Measurements from ENCODE around the gene OXGR1. TPM values are rescaled to one million over a fixed set of nuclear protein-coding genes. Genes with fewer than 3 reads are reported as not detected.

Gene OXGR1
- total RNA-seq, 1 donor: not detected

- TF ChIP-seq, protein P1, sequence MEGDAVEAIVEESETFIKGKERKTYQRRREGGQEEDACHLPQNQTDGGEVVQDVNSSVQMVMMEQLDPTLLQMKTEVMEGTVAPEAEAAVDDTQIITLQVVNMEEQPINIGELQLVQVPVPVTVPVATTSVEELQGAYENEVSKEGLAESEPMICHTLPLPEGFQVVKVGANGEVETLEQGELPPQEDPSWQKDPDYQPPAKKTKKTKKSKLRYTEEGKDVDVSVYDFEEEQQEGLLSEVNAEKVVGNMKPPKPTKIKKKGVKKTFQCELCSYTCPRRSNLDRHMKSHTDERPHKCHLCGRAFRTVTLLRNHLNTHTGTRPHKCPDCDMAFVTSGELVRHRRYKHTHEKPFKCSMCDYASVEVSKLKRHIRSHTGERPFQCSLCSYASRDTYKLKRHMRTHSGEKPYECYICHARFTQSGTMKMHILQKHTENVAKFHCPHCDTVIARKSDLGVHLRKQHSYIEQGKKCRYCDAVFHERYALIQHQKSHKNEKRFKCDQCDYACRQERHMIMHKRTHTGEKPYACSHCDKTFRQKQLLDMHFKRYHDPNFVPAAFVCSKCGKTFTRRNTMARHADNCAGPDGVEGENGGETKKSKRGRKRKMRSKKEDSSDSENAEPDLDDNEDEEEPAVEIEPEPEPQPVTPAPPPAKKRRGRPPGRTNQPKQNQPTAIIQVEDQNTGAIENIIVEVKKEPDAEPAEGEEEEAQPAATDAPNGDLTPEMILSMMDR (IDR thresholded peaks at IDR 0.05; ENCODE audit: insufficient read depth, low read length): no peak
- H3K4me3 ChIP-seq (ENCODE audit: low read depth, low read length): no peak overlapping the region
- no peak for DNase-seq (ENCODE audit: low read depth)
Observed at GRCh38 chr13:96947343-96947910, 46.8 kb downstream of the OXGR1 start.

DNA sequence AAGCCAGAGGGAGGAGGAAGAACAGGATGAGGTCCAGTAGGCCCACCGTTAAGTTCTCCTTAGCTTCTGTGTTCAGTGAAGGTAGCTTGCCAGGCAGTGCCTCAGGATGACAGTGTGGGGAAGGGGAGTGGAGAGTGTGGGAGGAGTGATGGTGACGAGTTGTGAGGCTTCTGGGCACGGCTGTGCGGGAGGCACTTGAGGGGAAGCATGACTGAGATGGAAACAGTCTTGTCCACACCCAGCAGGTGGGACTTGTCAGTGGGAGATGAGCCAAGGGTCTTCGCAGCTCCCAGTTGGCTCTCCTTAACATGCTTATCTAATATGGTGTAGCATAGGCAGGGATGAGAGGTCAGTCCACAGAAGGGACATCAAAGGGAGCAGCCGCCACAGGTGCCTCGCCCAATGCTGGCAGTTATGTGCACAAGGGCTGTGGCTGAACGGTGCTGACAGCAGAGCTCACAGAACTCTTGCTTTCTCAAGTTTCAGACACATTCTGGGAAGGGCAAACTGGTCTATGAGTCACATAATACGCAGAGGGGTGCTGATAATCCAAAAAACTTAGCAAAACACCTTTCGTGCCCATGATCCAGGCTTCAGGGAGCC is 47.5 kb downstream of the OXGR1 start:
- no peak overlapping the region for H3K4me3 ChIP-seq (ENCODE audit: low read depth, low read length)
- DNase-seq (ENCODE audit: low read depth): no peak
- TF ChIP-seq, protein P1 (IDR thresholded peaks at IDR 0.05; ENCODE audit: insufficient read depth, low read length): no peak

DNA sequence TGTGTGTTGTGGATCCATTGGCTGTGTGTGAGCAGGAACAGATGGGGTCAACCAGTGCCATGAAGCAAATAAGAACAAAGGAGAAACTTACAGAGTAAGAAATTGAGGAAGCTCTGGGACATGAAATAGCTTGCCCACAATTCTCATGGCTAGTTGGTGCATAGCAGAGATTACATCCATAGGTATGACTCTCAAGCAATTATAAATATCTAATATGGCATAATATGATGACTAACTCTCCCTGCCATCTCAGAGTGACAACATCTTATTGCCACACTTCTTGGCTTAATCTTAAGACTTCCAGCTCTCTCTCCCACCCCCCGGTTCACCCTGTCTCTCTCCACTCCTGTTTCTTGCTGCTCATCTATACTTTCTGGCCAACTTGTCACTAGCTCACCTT is 53.3 kb downstream of the OXGR1 start:
- TF ChIP-seq, protein P1 (IDR thresholded peaks at IDR 0.05; ENCODE audit: insufficient read depth, low read length): no peak

GRCh38 chr13:96935901-96936300 is 58.4 kb downstream of the OXGR1 start:
- no peak for DNase-seq (ENCODE audit: low read depth)
- H3K4me3 ChIP-seq (ENCODE audit: low read depth, low read length): no peak overlapping the region
- TF ChIP-seq, protein P1 (IDR thresholded peaks at IDR 0.05; ENCODE audit: insufficient read depth, low read length): no peak

More for the DNA sequence above, 53.3 kb downstream of the OXGR1 start:
- DNase-seq (ENCODE audit: low read depth): no peak
- no peak overlapping the region for H3K4me3 ChIP-seq (ENCODE audit: low read depth, low read length)

Small RNA genes lying within 50 kb of the gene (small RNA-seq; reads per million reads assigned to genes)
- gene RN7SKP7: not detected

Other genes with a start within 250 kb of the OXGR1 start
- 44.3 and 120 TPM in 2 replicates for gene MBNL2, start 227.9 kb upstream of the OXGR1 start, total RNA-seq (ENCODE audit: low replicate concordance)

Data from fibroblast of the aortic adventitia (primary cell).